T follicular helper cell (primary cell): ENCODE measurements around the gene KCNS1.
"Not testable (repeated sequence)": the region's sequence is repeated elsewhere in the genome, so short reads cannot be mapped to it uniquely, and the experiment has no call there.

Experiments used
- DNase-seq: peaks from one replicate; pipeline ENCODE4 v3.0.0-alpha.2; 2020; ENCODE audit warnings: low read depth

Gene KCNS1

DNA sequence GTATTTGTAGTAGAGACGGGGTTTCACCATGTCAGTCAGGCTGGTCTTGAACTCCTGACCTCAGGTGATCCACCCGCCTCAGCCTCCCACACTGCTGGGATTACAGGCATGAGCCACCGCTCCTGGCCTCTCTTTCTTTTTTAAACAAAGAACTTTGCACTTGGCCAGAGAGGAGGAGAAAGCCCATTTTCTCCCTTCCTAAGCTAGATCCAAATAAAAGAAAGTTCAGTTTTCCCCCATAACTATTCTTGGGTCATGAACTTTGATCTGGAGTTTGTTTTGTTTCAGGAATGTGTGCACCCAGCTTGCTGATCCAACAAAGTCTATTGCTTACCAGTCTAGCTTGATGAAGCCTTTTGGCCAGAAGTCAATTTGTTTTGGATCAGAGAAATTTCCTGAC is 23.4 kb downstream of the KCNS1 start:
- DNase-seq = no peak

- no peak for DNase-seq
These were observed 27.7 kb downstream of the KCNS1 start for GRCh38 chr20:45073221-45073620.

GRCh38 chr20:45072066-45072465 is 28.9 kb downstream of the KCNS1 start:
- DNase-seq = no peak

- no peak for DNase-seq
These were observed 29.8 kb downstream of the KCNS1 start for GRCh38 chr20:45070932-45071632.

GRCh38 chr20:45069261-45069660 is 31.7 kb downstream of the KCNS1 start:
- DNase-seq = no peak

GRCh38 chr20:45067558-45067957 is 33.4 kb downstream of the KCNS1 start:
- DNase-seq = no peak

DNA sequence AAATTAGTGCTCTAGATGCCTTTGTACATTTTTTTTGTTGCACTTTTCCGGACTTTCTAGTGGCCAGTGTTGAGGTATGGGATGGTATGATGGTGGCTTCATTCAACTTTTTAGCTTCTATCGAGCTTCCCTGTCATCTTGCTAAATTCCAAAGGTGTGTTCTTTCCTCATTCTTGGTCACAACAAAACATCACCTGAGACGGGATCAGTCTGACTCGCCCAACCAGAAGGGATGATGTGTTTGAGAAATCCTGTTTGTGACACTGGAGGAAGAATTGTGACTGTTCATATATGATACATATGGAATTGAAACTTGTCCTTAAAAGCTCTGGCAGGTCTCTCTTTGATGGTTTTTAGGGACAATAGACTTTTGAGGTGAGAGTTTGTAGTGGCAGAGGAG is 33.8 kb downstream of the KCNS1 start:
- no peak for DNase-seq

- DNase-seq = no peak
These were observed 34.6 kb downstream of the KCNS1 start for GRCh38 chr20:45066372-45066771.

- DNase-seq = no peak
These were observed 36.1 kb downstream of the KCNS1 start for GRCh38 chr20:45064812-45065211.

DNA sequence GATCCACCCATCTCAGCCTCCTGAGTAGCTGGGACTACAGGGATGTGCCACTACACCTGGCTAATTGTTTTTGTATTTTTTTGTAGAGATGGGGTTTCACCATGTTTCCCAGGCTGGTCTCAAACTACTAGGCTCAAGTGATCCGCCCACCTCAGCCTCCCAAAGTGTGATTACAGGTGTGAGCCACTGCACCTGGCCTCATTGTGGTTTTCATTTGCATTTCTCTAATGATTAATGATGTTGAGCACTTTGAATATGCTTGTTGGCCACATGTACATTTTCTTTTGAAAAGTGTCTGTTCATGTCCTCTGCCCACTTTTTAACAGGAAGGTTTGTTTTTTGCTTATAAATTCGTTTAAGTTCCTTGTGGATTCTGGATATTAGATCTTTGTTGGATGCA is 37.8 kb downstream of the KCNS1 start:
- not testable (repeated sequence) for DNase-seq

DNA sequence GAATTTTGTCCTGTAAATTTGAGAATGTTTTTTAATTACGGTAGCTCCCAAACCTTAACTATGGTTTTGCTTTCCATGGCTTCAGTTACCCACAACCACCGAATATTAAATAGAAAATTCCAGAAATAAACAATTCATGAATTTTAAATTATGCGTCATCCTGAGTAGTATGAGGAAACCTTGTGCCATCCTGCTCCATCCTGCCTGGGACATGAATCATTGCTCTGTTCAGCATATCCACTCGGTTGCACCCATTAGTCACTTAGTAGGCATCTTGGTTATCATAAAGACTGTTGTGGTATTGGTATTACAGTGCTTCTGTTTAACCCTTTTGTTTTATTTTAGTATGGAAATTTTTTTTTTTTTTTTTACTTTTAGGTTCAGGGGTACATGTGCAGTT is 39.7 kb downstream of the KCNS1 start:
- no peak for DNase-seq

- no peak for DNase-seq
These were observed 40.6 kb downstream of the KCNS1 start for GRCh38 chr20:45060294-45060693.

DNA sequence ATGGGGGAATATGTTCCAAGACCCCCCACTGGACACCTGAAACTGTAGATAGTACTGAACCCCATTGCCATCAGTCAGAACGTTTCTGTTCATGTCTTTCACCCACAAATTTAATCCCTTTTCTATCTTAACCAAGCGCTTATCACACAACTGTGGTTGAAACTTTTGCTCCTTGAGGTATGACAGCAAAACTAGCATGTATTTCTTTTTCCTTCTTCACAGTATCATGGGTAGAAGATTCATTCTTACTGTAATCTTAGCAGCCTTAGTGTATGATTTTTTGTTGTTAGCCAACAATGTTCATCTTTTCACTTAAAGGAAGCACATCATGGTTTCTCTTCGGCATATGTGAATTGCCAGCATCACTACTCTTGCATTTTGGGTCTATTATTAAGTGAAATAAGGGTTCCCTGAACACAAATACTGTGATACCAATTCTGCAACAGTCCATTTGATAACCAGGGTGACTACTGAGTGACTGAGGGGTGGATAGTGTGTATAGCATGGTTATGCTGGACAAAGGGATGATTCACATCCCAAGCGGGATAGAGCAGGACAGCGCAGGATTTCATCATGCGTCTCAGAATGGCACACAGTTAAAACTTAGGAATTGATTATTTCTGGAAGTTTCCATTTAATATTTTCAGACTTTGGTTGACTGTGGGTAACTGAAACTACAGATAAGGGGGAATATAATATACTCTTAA is 41.8 kb downstream of the KCNS1 start:
- DNase-seq = no peak

DNA sequence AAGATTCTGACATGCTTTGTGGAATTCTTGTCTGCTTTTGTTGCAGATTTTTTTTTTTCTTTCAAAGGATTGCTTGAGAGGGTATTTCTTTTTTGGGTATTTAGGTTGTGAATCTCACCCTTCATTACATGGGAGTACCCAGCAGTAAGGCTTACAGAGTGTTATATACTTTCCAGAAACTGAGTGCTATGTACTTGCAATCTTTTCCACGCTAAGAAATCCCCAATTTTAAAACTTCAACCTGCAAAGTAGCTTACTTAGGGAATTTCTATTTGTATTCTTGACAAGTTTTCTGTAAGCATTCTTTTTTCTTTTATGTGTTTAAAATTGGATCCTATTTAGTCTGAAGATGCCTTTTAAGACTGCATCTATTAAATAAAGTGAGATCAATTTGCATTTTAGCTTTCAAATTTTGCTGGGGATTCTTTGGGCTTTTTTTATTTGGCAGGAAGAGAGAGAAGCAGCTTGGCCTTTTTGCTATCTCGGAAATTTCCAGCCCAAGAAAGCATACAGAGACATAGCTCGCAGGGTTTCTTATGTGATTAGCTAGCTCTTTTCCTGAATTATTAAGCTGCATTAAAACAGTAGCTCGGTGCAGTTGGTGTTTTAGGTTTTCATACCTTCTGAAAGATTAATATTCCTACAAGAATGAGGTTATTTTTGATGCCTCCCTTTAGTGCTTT is 42.6 kb downstream of the KCNS1 start:
- no peak for DNase-seq

- DNase-seq = no peak
These were observed 44.3 kb downstream of the KCNS1 start for GRCh38 chr20:45056473-45057173.

- no peak for DNase-seq
These were observed 45.9 kb downstream of the KCNS1 start for GRCh38 chr20:45055056-45055455.

- DNase-seq = no peak
These were observed 47.2 kb downstream of the KCNS1 start for GRCh38 chr20:45053430-45054351.

- no peak for DNase-seq
These were observed 48.1 kb downstream of the KCNS1 start for GRCh38 chr20:45052698-45053429.

- no peak for DNase-seq
These were observed 49.5 kb downstream of the KCNS1 start for GRCh38 chr20:45051204-45052060.
